ENCODE data around the gene ASPDH. TPM values are rescaled to one million over a fixed set of nuclear protein-coding genes. Genes with fewer than 3 reads are reported as not detected.

The ASPDH gene
- total RNA-seq, 1 experiment from 2014 or later, result not detected

- no peak for DNase-seq (ENCODE audit: low spot score)
- peaks cover 4% of the 10 kb centered on the region for H3K27me3 Mint-ChIP-seq (ENCODE audit: low read depth)
- peaks cover 7% of the 10 kb centered on the region for H3K4me1 Mint-ChIP-seq
- no peaks in the 10 kb centered on the region for H3K36me3 Mint-ChIP-seq
- H3K4me3 Mint-ChIP-seq, result no peak overlapping the region
- peaks cover 7% of the 10 kb centered on the region for H3K9me3 Mint-ChIP-seq
- TF ChIP-seq E2F5 (CRISPR knock-in tag; IDR thresholded peaks at IDR 0.05) (no peak), GTF2I (CRISPR knock-in tag; conservative IDR thresholded peaks at IDR 0.05) (no peak), ZNF317 (CRISPR knock-in tag; IDR thresholded peaks at IDR 0.05; ENCODE audit: borderline replicate concordance, low read depth) (no peak), MLX (CRISPR knock-in tag; IDR thresholded peaks at IDR 0.05) (no peak), ZNF219 (CRISPR knock-in tag; IDR thresholded peaks at IDR 0.05; ENCODE audit: borderline replicate concordance) (no peak), ARID4B (CRISPR knock-in tag; IDR thresholded peaks at IDR 0.05; ENCODE audit: borderline replicate concordance) (no peak), SP1 (CRISPR knock-in tag; conservative IDR thresholded peaks at IDR 0.05) (no peak), NFYB (CRISPR knock-in tag; conservative IDR thresholded peaks at IDR 0.05; ENCODE audit: low read depth) (no peak), ESRRA (CRISPR knock-in tag; IDR thresholded peaks at IDR 0.05; ENCODE audit: borderline replicate concordance) (no peak), ZNF263 (CRISPR knock-in tag; IDR thresholded peaks at IDR 0.05; ENCODE audit: low read depth) (no peak), RORB (CRISPR knock-in tag; IDR thresholded peaks at IDR 0.05) (no peak), ZNF425 (CRISPR knock-in tag; conservative IDR thresholded peaks at IDR 0.05) (no peak), FOXP1 (CRISPR knock-in tag; IDR thresholded peaks at IDR 0.05; ENCODE audit: borderline replicate concordance) (no peak), AR (CRISPR knock-in tag; IDR thresholded peaks at IDR 0.05) (no peak), ZNF138 (CRISPR knock-in tag; conservative IDR thresholded peaks at IDR 0.05) (no peak)
- ATAC-seq, result no peak
- CTCF ChIA-PET, result no interaction called here
- POLR2A ChIA-PET, result no interaction called here
- H3K27ac Mint-ChIP-seq, result no peak overlapping the region
Measured at GRCh38 chr19:50467566-50467965, 46.1 kb downstream of the ASPDH start.

All from WTC11 (cell line).